Activated CD8-positive, alpha-beta memory T cell treated with anti-CD3 and anti-CD28 coated beads for 4 hours (primary cell): ENCODE data around the gene TBX21.

Experiments
- DNase-seq, 2 donors: peaks; one replicate each; pipeline ENCODE4 v3.0.0-alpha.2; 2020; ENCODE audit warnings: low read depth in 2 of 2

TBX21 gene

GRCh38 chr17:47698749-47699535, 34.1 kb upstream of the TBX21 start:
- DNase-seq, result peak; percentile 68 to 76

GRCh38 chr17:47699536-47699840, 33.5 kb upstream of the TBX21 start:
- no peak for DNase-seq

- DNase-seq, result no peak
Measured at GRCh38 chr17:47700471-47701449, 32.3 kb upstream of the TBX21 start.

- no peak for DNase-seq
Measured at GRCh38 chr17:47701608-47702007, 31.4 kb upstream of the TBX21 start.

- no peak for DNase-seq
Measured at GRCh38 chr17:47702391-47702995, 30.5 kb upstream of the TBX21 start.

GRCh38 chr17:47703191-47703591, 29.8 kb upstream of the TBX21 start:
- peak; percentile 54 to 65 for DNase-seq

- DNase-seq, result no peak
Measured at GRCh38 chr17:47703671-47704070, 29.4 kb upstream of the TBX21 start.

DNA sequence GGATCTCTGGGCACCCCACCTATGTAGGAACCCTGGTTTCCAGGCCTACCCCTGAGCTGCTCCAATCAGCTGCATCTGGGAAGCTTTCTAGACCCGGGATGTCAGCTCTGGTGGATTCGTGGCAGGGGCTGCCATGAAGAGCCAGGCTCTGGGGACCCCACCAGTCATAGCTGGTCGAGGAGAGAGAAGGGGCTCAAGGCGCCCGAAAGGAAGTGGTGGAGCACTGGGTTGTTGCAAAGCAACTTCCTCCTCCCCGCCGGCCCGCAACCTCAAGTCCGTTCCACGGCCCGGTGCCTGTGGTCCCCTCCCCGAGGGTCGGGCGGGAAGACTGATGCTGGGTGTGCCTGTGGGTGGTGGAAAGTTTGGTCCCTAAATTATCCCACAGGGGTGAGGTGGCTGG, 28.9 kb upstream of the TBX21 start:
- no peak for DNase-seq

DNA sequence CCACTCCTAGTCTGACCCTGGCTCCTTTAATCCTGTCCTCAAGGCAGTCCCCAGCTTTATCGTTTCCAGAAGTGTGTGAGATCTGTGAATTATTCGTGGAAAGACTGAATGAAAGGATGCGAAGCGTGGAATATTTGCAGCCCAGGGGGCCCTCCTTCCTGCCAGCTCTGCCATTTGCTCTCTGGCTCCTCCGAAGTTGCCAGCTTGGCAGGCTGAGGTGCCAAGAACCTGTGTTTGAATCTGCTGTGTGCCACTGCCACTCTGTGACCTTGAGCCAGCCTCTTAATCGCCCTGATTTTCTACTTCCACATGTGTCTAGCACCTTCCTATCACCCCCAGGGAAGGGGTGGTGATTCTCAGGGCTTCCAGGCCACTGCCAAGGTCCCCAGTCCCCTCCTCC, 28.3 kb upstream of the TBX21 start:
- DNase-seq, result no peak

GRCh38 chr17:47705536-47706530, 27.2 kb upstream of the TBX21 start:
- no peak for DNase-seq

GRCh38 chr17:47707056-47707804, 25.8 kb upstream of the TBX21 start:
- DNase-seq, result no peak

GRCh38 chr17:47707884-47708283, 25.2 kb upstream of the TBX21 start:
- no peak for DNase-seq

DNA sequence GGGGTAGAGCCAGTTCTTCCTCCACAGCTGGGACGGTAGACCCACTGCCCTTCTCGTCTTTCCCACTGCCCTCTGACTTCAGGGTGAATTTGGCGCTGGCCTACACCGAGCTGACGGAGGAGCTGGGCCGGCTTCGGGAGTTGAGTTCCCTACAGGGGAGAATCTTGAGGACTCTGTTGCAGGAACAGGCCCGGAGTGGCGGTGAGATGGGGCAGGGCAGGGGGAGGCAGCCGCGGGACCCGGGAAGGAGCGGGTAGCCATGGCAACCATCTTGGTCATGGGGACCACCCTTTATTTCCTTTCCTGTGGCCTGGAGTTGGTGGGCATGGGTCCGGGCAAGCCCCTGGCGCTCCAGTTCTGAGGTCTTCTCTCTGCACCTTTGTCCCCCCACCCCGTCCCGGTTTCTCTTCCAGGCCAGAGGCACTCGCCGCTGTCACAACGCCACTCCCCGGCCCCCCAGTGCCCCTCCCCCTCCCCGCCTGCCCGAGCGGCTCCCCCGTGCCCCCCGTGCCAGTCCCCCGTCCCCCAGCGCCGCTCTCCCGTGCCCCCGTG, 24.6 kb upstream of the TBX21 start:
- DNase-seq, result no peak

GRCh38 chr17:47708864-47709541, 24.0 kb upstream of the TBX21 start:
- no peak for DNase-seq

DNA sequence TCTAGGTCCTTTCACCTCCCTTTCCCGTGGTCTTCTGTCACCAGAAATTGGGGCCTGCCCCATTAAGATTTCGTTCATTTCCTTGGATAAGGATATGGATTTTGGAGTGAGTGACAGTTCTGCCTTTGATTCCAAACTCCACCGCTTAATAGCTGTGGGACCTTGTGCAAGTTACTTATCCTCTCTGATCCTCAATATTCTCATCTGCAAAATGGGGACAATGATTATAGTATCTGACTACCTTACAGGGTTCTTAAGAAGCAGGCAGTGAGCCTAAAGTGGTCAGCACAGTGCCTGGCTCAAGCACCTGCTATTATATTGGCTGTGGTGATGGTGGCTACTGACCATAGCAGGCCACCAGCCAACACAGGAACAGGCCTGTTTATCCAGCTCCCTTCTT, 23.4 kb upstream of the TBX21 start:
- no peak for DNase-seq

GRCh38 chr17:47711366-47712099, 21.5 kb upstream of the TBX21 start:
- no peak for DNase-seq

GRCh38 chr17:47712330-47713023, 20.6 kb upstream of the TBX21 start:
- no peak for DNase-seq

- DNase-seq, result no peak
Measured at GRCh38 chr17:47713980-47714700, 18.9 kb upstream of the TBX21 start.
